ENCODE data around the gene LINC01488.

GRCh38 chr11:69533296-69534165 is 52.1 kb downstream of the LINC01488 start:
- no peak for TF ChIP-seq CTCF (IDR thresholded peaks at IDR 0.05 in 2 of 3, conservative IDR thresholded peaks at IDR 0.05 in 1 of 3; ENCODE audit: control insufficient read depth in 2 of 3, extremely low read depth in 1 of 3, insufficient read depth in 1 of 3, low read depth in 3 of 3, low read length in 3 of 3)
- no peak for TF ChIP-seq EZH2 (IDR thresholded peaks at IDR 0.05; ENCODE audit: borderline replicate concordance, control insufficient read depth, low read depth, low read length)
- no peak for TF ChIP-seq REST (IDR thresholded peaks at IDR 0.05; ENCODE audit: low read depth, low read length)
- no peak for TF ChIP-seq RAD21 (IDR thresholded peaks at IDR 0.05; ENCODE audit: insufficient read depth, low read depth, low read length)
- no peak for TF ChIP-seq POLR2A (IDR thresholded peaks at IDR 0.05; ENCODE audit: low read depth, low read length)
- no peak for TF ChIP-seq YY1 (IDR thresholded peaks at IDR 0.05; ENCODE audit: low read depth, low read length)
- TF ChIP-seq CBFB (IDR thresholded peaks at IDR 0.05; ENCODE audit: low read depth): no peak
- TF ChIP-seq SP1 (IDR thresholded peaks at IDR 0.05; ENCODE audit: low read depth, low read length): no peak
- TF ChIP-seq ZNF274 (IDR thresholded peaks at IDR 0.05; ENCODE audit: insufficient read depth, insufficient read length): no peak
- no peak for TF ChIP-seq EGR1 (IDR thresholded peaks at IDR 0.05; ENCODE audit: borderline replicate concordance in 1 of 2, low read depth in 2 of 2, low read length in 2 of 2)
